ENCODE data around the gene NLRP6.

DNA sequence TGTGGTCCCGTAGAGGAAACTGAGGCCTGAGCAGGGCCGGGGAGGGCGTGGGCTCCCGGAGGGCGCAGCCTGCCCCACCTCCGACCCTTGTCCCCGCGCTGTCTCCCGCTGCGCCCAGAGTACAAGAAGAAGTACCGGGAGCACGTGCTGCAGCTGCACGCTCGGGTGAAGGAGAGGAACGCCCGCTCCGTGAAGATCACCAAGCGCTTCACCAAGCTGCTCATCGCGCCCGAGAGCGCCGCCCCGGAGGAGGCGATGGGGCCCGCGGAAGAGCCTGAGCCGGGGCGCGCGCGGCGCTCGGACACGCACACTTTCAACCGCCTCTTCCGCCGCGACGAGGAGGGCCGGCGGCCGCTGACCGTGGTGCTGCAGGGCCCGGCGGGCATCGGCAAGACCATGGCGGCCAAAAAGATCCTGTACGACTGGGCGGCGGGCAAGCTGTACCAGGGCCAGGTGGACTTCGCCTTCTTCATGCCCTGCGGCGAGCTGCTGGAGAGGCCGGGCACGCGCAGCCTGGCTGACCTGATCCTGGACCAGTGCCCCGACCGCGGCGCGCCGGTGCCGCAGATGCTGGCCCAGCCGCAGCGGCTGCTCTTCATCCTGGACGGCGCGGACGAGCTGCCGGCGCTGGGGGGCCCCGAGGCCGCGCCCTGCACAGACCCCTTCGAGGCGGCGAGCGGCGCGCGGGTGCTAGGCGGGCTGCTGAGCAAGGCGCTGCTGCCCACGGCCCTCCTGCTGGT, 1.9 kb downstream of the NLRP6 start:
- TF ChIP-seq, protein P1, sequence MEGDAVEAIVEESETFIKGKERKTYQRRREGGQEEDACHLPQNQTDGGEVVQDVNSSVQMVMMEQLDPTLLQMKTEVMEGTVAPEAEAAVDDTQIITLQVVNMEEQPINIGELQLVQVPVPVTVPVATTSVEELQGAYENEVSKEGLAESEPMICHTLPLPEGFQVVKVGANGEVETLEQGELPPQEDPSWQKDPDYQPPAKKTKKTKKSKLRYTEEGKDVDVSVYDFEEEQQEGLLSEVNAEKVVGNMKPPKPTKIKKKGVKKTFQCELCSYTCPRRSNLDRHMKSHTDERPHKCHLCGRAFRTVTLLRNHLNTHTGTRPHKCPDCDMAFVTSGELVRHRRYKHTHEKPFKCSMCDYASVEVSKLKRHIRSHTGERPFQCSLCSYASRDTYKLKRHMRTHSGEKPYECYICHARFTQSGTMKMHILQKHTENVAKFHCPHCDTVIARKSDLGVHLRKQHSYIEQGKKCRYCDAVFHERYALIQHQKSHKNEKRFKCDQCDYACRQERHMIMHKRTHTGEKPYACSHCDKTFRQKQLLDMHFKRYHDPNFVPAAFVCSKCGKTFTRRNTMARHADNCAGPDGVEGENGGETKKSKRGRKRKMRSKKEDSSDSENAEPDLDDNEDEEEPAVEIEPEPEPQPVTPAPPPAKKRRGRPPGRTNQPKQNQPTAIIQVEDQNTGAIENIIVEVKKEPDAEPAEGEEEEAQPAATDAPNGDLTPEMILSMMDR (IDR thresholded peaks at IDR 0.05; ENCODE audit: poor library complexity) = no peak
- TF ChIP-seq EZH2 (IDR thresholded peaks at IDR 0.05; ENCODE audit: borderline replicate concordance) (no peak), EZH2phosphoT487 (IDR thresholded peaks at IDR 0.05; ENCODE audit: low read depth, severe bottlenecking, unreplicated experiment) (no peak)

Data from hepatocyte (in vitro differentiated cells).